ENCODE measurements around the gene ADARB2.

The ADARB2 gene

DNA sequence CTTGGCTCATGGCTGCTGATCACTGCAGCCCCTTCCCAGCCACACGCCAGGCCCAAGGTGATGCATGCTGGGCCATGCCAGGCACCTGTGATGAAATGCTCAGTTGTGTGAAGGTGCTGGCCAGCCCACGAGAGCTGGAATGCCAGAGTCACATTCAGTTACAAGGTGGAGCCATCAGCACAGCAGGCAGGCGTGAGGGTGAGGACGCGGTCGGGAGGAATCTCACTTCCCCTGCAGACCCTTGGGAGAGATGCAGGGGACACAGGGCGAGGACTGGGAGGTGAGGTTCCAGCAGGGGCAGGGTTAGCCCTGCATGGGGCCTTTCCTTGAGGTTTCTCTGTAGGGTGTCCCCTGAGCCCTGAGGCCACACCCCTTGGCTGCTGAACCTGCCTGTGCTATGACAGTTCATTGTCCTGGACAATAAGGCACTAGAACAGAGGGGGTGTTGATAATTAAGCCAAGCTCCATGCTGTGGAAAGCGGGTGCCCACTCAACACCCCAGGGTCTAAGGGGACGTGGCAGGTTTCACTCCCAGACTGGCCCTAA is 82.4 kb downstream of the ADARB2 start:
- TF ChIP-seq FOXP2 (optimal IDR thresholded peaks at IDR 0.05; ENCODE audit: borderline replicate concordance, extremely low read depth, extremely low read length, insufficient read depth) (no peak), POLR2AphosphoS5 (IDR thresholded peaks at IDR 0.05; ENCODE audit: low read depth, low read length) (no peak), TAF1 (IDR thresholded peaks at IDR 0.05; ENCODE audit: borderline replicate concordance, insufficient read depth, low read length) (no peak), SIN3A (IDR thresholded peaks at IDR 0.05; ENCODE audit: borderline replicate concordance, insufficient read depth, low read length) (no peak)
- TF ChIP-seq, protein P1, sequence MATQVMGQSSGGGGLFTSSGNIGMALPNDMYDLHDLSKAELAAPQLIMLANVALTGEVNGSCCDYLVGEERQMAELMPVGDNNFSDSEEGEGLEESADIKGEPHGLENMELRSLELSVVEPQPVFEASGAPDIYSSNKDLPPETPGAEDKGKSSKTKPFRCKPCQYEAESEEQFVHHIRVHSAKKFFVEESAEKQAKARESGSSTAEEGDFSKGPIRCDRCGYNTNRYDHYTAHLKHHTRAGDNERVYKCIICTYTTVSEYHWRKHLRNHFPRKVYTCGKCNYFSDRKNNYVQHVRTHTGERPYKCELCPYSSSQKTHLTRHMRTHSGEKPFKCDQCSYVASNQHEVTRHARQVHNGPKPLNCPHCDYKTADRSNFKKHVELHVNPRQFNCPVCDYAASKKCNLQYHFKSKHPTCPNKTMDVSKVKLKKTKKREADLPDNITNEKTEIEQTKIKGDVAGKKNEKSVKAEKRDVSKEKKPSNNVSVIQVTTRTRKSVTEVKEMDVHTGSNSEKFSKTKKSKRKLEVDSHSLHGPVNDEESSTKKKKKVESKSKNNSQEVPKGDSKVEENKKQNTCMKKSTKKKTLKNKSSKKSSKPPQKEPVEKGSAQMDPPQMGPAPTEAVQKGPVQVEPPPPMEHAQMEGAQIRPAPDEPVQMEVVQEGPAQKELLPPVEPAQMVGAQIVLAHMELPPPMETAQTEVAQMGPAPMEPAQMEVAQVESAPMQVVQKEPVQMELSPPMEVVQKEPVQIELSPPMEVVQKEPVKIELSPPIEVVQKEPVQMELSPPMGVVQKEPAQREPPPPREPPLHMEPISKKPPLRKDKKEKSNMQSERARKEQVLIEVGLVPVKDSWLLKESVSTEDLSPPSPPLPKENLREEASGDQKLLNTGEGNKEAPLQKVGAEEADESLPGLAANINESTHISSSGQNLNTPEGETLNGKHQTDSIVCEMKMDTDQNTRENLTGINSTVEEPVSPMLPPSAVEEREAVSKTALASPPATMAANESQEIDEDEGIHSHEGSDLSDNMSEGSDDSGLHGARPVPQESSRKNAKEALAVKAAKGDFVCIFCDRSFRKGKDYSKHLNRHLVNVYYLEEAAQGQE (IDR thresholded peaks at IDR 0.05; ENCODE audit: insufficient read depth in 1 of 2, low read depth in 2 of 2, low read length in 2 of 2) = no peak

DNA sequence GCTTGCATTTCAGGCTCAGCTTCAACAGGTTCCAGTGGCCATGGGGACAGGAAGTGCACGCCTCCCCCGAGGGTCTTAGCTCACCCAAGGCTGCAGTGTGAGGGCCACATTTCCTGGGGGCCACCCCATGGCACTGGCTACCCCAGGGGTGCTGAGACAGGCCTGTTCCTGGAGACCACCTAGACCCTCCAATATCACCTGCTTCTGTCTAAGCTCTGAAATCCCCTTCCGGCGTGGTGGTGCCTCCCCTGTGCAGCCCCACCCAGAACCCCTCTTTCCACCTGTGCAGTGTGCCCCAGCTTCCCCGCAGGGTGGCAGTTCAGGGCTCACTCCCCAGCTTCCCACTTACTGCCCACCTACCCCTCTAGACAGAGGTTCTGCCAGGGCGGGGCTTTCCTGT is 83.1 kb downstream of the ADARB2 start:
- no peak for TF ChIP-seq POLR2AphosphoS5 (IDR thresholded peaks at IDR 0.05; ENCODE audit: low read depth, low read length)
- no peak for TF ChIP-seq FOXP2 (optimal IDR thresholded peaks at IDR 0.05; ENCODE audit: borderline replicate concordance, extremely low read depth, extremely low read length, insufficient read depth)
- no peak for TF ChIP-seq SIN3A (IDR thresholded peaks at IDR 0.05; ENCODE audit: borderline replicate concordance, insufficient read depth, low read length)
- TF ChIP-seq, protein P1 (IDR thresholded peaks at IDR 0.05; ENCODE audit: insufficient read depth in 1 of 2, low read depth in 2 of 2, low read length in 2 of 2) = no peak
- no peak for TF ChIP-seq TAF1 (IDR thresholded peaks at IDR 0.05; ENCODE audit: borderline replicate concordance, insufficient read depth, low read length)

DNA sequence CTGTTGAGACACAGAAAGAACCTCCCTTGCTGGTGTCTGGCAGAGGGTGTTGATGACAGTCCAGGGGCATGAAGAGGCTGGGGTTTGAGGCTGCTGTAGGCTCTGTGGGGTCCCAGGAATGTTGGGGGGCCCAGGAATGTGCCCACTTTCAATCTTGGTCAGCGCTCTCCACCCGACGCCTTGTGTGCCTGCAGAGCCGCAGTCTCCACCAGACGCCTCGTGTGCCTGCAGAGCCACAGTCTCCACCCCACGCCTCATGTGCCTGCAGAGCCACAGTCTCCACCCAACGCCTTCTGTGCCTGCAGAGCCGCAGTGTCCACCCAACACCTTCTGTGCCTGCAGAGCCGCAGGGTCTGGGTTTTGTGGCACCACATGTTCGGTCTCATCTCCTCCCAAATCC is 84.0 kb downstream of the ADARB2 start:
- TF ChIP-seq, protein P1 (IDR thresholded peaks at IDR 0.05; ENCODE audit: insufficient read depth in 1 of 2, low read depth in 2 of 2, low read length in 2 of 2) = no peak
- no peak for TF ChIP-seq TAF1 (IDR thresholded peaks at IDR 0.05; ENCODE audit: borderline replicate concordance, insufficient read depth, low read length)
- TF ChIP-seq FOXP2 (optimal IDR thresholded peaks at IDR 0.05; ENCODE audit: borderline replicate concordance, extremely low read depth, extremely low read length, insufficient read depth) = no peak
- no peak for TF ChIP-seq POLR2AphosphoS5 (IDR thresholded peaks at IDR 0.05; ENCODE audit: low read depth, low read length)
- no peak for TF ChIP-seq SIN3A (IDR thresholded peaks at IDR 0.05; ENCODE audit: borderline replicate concordance, insufficient read depth, low read length)

DNA sequence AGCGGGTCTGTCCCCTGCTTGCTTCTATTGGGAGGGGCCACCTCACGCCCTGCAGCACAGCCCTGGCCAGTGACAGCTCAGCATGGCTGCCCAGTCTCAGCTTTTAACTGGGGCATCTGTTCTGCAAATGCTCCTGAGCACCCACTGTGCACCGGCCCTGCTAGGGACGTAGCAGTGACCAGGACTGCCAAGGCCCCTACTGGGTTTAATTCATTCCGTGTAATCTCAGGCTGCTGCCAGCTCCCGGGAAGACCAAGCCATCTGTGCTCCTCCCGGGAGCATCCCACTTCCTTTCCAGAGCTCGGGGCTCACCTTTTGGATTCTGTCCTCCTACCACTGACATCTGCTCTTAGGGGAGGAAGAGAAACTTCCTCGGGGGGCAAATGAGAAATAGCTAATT is 85.2 kb downstream of the ADARB2 start:
- TF ChIP-seq, protein P1 (IDR thresholded peaks at IDR 0.05; ENCODE audit: insufficient read depth in 1 of 2, low read depth in 2 of 2, low read length in 2 of 2) = no peak
- TF ChIP-seq TAF1 (IDR thresholded peaks at IDR 0.05; ENCODE audit: borderline replicate concordance, insufficient read depth, low read length) (no peak), SIN3A (IDR thresholded peaks at IDR 0.05; ENCODE audit: borderline replicate concordance, insufficient read depth, low read length) (no peak), POLR2AphosphoS5 (IDR thresholded peaks at IDR 0.05; ENCODE audit: low read depth, low read length) (no peak), FOXP2 (optimal IDR thresholded peaks at IDR 0.05; ENCODE audit: borderline replicate concordance, extremely low read depth, extremely low read length, insufficient read depth) (no peak)
